K562 treated with DMSO at 1 percent for 48 hours (cell line): ENCODE results near the gene NLN. TPM values are rescaled to one million over a fixed set of nuclear protein-coding genes. Genes with fewer than 3 reads are reported as not detected.

ENCODE experiments used
- total RNA-seq: library from RNA; unstranded; fragments of 300-600 nt; gene quantifications from 2 replicates; pipeline ENCODE4 v1.2.3, GENCODE V29; 2022; ENCODE audit warnings: low replicate concordance; ENCODE audit errors: extremely low read depth

The NLN gene
- not detected in 2 replicates for total RNA-seq

DNA sequence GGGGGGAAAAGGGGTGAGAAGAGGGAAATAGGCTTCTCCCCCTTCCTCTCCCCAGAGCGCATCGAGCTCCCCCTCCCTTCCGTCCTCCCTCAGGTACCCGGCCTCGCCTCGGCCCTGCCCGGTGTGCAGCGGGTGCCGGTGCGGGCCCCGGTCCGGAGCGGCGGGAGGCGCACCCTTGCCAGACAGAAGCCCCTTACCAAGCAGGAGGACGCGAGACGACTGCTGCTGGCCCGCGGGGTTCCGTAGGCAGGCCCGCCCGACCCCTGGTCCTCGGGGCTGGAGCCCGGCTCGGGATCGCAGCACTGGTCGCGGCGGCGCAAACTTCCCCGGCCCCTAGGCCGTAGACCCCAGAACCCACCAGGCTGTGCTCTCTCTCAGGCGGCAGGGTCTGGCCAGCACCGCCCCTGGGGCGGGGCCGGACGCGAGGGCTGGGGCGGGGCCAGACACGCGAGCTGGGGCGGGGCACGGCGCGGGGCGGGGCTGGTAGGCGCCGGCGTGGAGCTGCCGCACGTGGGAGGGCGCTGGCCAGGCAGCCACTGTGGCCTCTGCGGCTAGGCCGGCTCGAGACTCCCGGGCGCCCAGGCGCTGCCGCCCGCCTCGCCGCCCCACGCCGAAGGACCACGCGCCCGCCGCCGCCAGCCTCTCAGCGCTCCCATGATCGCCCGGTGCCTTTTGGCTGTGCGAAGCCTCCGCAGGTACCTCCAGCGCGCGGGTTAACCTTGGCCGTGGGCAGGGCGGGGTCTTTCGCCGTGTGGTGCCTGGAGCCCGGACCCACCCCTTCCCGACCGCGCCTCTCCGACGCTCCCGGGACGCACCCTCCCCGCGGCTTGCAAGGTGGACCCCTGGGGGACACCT, at the start of gene NLN, which contains the start of gene SGTB:
Gene NLN (plus strand): TSS at position 486 of the 855 bp plus-strand sequence. CDS start 169 bp downstream, at position 655.
Gene SGTB (minus strand): TSS at position 390 of the 855 bp plus-strand sequence. CDS start 1,302 bp downstream, outside the sequence.

Other genes with a start within 250 kb of the NLN start
- not detected in 2 replicates for gene ADAMTS6, start 240.3 kb upstream of the NLN start, total RNA-seq
- gene CENPK, start 159.0 kb upstream of the NLN start, total RNA-seq = not detected in 2 replicates
- not detected in 2 replicates for gene PPWD1, start 158.9 kb upstream of the NLN start, total RNA-seq
- gene TRIM23, start 97.9 kb upstream of the NLN start, total RNA-seq = not detected in 2 replicates
- gene SHLD3, start 97.2 kb upstream of the NLN start, total RNA-seq = not detected in 2 replicates
- not detected in 2 replicates for gene TRAPPC13, start 97.2 kb upstream of the NLN start, total RNA-seq
- not detected in 2 replicates for gene SGTB, start 96 bp upstream of the NLN start, total RNA-seq
- not detected in 2 replicates for gene ERBIN, start 204.4 kb downstream of the NLN start, total RNA-seq